IMR-90 (cell line): ENCODE data around the gene AUTS2.

Source experiments
- CEBPB ChIP-seq: IDR thresholded peaks from 2 replicates; pipeline ENCODE4 v1.6.1; 2012; ENCODE audit warnings: low read depth, low read length, improper control_type of control experiment
- CHD1 ChIP-seq: IDR thresholded peaks from 2 replicates; pipeline ENCODE4 v1.6.1; 2012; ENCODE audit warnings: low read depth, low read length, improper control_type of control experiment
- CTCF ChIP-seq: conservative IDR thresholded peaks from 2 replicates; pipeline ENCODE4 v1.5.1; 2012; ENCODE audit warnings: mild to moderate bottlenecking, low read depth, low read length, improper control_type of control experiment
- ELK1 ChIP-seq: fragments of 150-350 bp; IDR thresholded peaks from 2 replicates; pipeline ENCODE4 v1.6.1; 2016; ENCODE audit warnings: low read depth, mild to moderate bottlenecking, low read length, moderate library complexity, borderline replicate concordance
- FOS ChIP-seq: fragments of 150-350 bp; IDR thresholded peaks from 2 replicates; pipeline ENCODE4 v1.6.1; 2016; ENCODE audit warnings: low read depth, low read length
- POLR2A ChIP-seq: IDR thresholded peaks from 2 replicates; pipeline ENCODE4 v1.6.1; 2012; ENCODE audit warnings: mild to moderate bottlenecking, low read depth, low read length
- RCOR1 ChIP-seq: IDR thresholded peaks from 2 replicates; pipeline ENCODE4 v1.6.1; 2012; ENCODE audit warnings: mild to moderate bottlenecking, low read length, improper control_type of control experiment; ENCODE audit not compliant: insufficient replicate concordance
- RFX5 ChIP-seq: IDR thresholded peaks from 2 replicates; pipeline ENCODE4 v1.8.0; 2012; ENCODE audit warnings: low read depth, mild to moderate bottlenecking, low read length, moderate library complexity
- USF2 ChIP-seq: fragments of 150-350 bp; IDR thresholded peaks from 2 replicates; pipeline ENCODE4 v1.6.1; 2017; ENCODE audit warnings: mild to moderate bottlenecking, antibody characterized with exemption, low read length, low read depth

- TF ChIP-seq CTCF (no peak), POLR2A (no peak), RFX5 (no peak), USF2 (no peak), CHD1 (no peak), CEBPB (no peak), FOS (no peak), RCOR1 (no peak), ELK1 (no peak)
These were observed 758.6 kb downstream of the AUTS2 start for GRCh38 chr7:70356787-70357328.
